Hepatocyte (in vitro differentiated cells): Measurements from ENCODE around the gene ADAMTS4.

Experiments used
- CTCF ChIP-seq: fragments of 200-600 bp; sonication (generic); IDR thresholded peaks from 2 replicates; pipeline ENCODE4 v1.5.1; 2016; ENCODE audit warnings: antibody characterized with exemption, mild to moderate bottlenecking; ENCODE audit not compliant: poor library complexity
- EZH2 ChIP-seq: fragments of 200-600 bp; sonication (generic); IDR thresholded peaks from 2 replicates; pipeline ENCODE4 v1.6.1; 2016; ENCODE audit warnings: antibody characterized with exemption, mild to moderate bottlenecking, borderline replicate concordance

DNA sequence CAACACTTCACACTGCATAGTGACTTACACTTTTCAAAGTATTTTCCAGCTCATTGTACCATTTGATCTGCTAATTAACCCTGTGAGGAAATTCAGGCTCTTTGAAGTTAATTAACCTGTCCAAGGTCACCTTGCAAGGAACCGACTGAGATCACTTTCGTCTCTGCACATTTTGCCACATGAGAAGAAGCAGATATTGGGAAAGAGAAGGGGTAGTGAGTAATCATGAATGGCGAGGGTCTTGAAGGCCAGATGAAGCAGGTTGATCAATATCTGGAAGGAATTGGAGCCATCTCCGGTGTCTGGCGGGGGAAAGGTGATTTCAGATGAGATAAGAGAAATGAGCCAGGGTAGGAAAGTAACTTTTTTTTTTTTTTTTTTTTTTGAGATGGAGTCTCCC lies 21.1 kb upstream of the ADAMTS4 start:
- TF ChIP-seq CTCF (no peak), EZH2 (no peak)
